A549 (cell line): ENCODE measurements around the gene SH2B2.
"Not testable (repeated sequence)": the region's sequence is repeated elsewhere in the genome, so short reads cannot be mapped to it uniquely, and the experiment has no call there.

ENCODE experiments used
- CTCF ChIP-seq: fragments of >200 bp; sonication (Bioruptor Twin); formaldehyde crosslinking; IDR thresholded peaks from 3 replicates; pipeline ENCODE4 v1.5.1; 2016
- JUN ChIP-seq, 2 experiments: fragments of >200 bp; sonication (Bioruptor Twin); formaldehyde crosslinking; IDR thresholded peaks; 2 replicates in 1 of 2; 3 replicates in 1 of 2; pipeline ENCODE4 v1.6.1; 2016 to 2017
- MAZ ChIP-seq: fragments of 150-350 bp; IDR thresholded peaks from 2 replicates; pipeline ENCODE4 v1.6.1; 2014; ENCODE audit warnings: antibody characterized with exemption, low read depth, low read length, borderline replicate concordance
- RAD21 ChIP-seq, 2 experiments: fragments of >200 bp in 1 of 2; sonication (Bioruptor Twin) in 1 of 2; formaldehyde crosslinking in 1 of 2; IDR thresholded peaks in 1 of 2; conservative IDR thresholded peaks in 1 of 2; 2 replicates in 1 of 2; 3 replicates in 1 of 2; pipeline ENCODE4 v1.6.1; 2012 to 2018; ENCODE audit warnings: inconsistent platforms in 1 of 2

- not testable (repeated sequence) for TF ChIP-seq CTCF; JUN (IDR thresholded peaks at IDR 0.05); RAD21 (conservative IDR thresholded peaks at IDR 0.05 in 1 of 2, IDR thresholded peaks at IDR 0.05 in 1 of 2); MAZ
These were observed 78.7 kb downstream of the SH2B2 start for GRCh38 chr7:102365390-102365789.
